Muscle of arm (tissue), 12 donors: ENCODE data around the gene SECTM1. TPM values are rescaled to one million over a fixed set of nuclear protein-coding genes. Genes with fewer than 3 reads are reported as not detected.
"Not testable (repeated sequence)": the region's sequence is repeated elsewhere in the genome, so short reads cannot be mapped to it uniquely, and the experiment has no call there.

Experiments used
- DNase-seq: peaks from one replicate; pipeline ENCODE4 v3.0.0-alpha.2; 2013
- polyA plus RNA-seq, 12 donors: library from polyadenylated mRNA; unstranded; fragments of 120-200 nt; gene quantifications; one replicate each; pipeline ENCODE4 v1.2.1, GENCODE V29; 2013; ENCODE audit not compliant: insufficient read length in 12 of 12

The SECTM1 gene
- polyA plus RNA-seq, 12 donors, result 1.7 to 15.8 (median 3.1) TPM; not detected in 2

DNA sequence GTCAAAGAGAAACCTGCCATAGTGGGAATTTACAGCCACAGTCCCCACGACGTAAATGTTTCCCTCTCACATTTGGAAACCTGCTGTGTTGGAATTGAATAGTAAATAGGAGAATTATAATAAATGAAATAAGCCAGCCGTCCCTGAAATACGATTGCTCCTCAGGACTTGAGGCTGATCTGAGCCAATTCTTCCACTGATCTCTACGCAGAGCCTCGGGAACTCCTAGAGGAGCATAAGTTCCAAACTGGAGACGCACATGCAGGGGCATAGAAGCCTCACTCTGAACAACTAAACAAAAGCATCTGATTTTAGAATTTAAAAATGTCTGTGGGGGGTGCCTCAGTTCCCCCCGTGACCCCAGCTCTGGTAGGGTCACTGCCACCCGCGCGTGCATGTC, 15.3 kb upstream of the SECTM1 start:
- DNase-seq, result no peak

DNA sequence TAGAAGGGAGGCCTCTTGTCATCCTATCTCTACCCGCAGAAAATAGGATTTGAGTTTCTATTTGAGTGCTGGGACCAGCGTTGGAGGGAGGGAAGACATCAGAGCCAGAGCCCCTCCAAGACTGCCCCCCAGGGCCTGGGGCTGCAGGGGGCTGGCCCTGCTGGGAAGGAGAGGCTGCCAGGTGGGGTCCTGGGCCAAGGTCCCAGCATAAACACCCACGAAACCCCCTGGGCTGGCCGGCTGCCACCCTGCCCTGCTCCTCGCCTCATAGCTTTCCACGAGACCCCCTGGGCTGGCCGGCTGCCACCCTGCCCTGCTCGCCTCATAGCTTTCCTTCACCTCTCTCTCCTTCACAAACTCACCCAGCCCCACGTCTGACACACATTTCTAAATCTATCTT, 14.9 kb upstream of the SECTM1 start:
- no peak for DNase-seq

DNA sequence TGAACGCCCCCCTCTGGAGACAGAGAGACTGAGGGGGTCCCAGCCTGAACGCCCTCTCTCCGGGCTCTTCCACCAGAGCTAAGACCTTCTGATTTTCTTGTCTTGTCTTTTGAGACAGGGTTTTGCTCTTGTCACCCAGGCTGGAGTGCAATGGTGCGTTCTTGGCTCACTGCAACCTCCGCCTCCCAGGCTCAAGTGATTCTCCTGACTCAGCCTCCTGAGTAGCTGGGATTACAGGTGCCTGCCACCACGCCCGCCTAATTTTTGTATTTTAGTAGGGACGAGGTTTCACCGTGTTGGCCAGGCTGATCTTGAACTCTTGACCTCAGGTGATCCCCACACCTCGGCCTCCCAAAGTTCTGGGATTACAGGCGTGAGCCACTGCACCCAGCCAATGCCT, 14.4 kb upstream of the SECTM1 start:
- not testable (repeated sequence) for DNase-seq

DNA sequence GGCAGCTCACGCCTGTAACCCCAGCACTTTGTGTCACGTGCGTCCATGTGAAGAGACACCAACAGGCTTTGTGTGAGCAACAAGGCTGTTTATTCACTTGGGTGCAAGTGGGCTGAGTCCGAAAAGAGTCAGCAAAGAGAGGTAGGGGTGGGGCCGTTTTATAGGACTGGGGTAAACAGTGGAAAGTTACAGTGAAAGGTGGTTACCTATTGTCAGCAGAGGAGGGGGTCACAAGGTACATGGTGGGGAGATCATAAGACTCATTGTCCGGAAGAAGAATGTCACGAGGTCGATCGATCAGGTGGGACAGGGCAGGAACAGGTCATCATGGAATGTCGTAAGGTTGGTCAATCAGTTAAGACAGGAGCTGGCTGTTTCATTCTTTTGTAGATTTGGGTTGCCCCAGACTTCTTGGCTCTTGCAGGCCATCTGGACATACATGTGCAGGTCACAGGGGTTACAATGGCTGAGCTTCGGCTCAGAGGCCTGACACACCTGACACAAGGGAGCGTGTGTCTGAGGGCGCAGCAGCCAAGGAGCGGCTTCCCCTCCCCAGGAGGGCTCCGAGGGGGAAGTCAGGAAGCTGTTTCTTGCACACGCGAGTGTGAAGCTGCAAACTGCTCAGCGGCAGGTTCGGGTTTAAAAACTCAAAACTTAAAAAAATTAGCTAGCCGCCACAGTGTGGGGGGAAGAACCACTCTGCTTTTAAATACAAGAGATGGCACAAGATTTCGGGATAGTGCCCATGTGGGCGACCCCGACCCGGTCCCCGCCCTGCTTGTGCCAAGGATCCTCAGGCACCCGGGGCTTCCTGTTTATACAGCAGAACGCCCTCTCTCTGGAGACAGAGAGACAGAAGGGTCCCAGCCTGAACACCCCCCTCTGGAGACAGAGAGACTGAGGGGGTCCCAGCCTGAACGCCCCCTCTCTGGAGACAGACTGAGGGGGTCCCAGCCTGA, 13.1 kb upstream of the SECTM1 start:
- no peak for DNase-seq

DNA sequence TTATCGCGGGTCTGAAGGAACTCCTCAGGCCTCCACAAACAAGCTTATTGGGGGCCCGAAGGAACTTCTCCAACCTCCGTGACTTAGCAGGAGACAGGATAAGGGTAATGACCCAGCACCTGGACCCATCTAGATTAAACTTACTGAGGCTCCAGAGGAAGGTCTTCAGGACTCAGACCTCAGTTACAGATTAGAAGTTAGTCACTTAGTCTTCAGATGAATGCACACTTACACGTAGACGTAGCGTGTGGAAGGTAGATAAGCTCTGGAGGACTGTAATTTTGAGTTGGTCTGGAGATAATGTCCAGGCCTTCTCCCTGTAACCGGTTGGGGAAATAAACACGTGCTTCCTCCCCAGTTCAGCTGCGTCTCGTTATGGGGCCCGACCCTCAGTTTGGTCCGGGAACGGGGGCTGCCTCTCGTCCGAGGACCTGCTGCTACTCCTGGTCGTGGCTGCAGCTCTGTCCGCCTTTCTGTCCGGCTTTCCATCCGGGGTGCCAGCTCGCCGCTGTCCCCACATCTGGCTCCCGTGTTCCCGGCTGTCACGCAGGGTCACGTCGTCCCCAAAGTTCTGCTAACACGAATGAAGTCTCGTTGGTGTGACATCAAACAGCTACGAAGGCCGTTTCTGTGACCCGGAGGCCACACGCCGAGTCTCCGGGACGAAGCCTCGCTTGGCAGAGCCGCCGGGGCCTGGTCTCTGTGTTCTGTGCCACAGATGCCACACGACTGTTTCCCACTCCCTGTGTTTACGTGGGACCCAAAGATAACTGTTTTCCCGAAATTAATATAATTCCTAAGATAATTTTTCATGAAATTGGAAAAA, 11.8 kb upstream of the SECTM1 start:
- DNase-seq, result no peak

DNA sequence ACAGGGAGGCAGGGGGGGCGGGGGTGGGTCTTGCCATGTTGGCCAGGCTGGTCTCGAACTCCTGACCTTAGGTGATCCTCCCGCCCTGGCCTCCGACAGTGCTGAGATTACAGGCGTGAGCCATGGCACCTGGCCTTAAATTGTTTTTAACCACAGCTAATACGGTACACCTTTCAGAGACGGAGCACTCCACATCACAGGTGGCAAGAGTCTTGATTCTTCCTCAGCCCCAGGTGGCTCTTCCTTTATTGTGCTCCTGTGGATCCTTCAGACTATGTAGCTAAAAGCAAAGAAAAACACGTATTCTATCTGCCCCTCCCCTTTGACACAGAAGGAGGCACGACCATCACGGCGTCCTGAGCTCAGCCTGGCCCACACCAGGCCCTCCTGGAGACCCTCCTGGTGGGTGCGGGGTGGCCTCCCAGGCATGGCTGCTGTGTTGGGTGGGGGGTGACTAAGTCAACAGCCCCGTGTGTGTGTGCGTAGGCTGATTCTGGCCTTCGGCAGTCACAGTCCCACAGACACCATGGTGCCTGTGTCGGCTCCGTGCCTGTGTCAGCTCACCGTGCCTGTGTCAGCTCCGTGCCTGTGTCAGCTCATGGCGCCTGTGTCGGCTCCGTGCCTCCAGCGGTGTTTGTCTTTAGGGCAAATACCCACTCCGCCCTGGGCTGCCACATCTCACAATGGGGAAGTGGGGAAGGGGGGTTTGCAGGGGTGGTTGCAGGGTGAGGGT, 10.8 kb upstream of the SECTM1 start:
- no peak for DNase-seq

DNA sequence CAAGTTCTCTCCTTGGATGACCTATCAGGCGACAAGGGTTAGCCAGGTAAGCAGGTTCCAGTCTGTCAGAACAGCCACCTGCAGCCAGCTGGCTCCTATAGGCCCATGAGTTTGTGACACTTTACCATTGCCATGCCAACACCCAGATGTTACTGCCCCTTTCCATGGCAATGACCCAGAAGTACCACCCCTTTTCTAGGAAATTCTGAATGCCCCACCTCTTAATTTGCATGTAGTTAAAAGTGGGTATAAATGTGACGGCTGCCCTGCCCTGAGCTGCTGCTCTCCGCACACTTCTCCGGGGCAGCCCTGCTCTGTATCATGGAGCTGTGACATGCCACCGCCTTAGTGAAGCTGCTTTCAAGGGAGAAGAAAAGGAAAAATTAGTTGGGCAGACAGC, 10.0 kb upstream of the SECTM1 start:
- DNase-seq, result no peak

DNA sequence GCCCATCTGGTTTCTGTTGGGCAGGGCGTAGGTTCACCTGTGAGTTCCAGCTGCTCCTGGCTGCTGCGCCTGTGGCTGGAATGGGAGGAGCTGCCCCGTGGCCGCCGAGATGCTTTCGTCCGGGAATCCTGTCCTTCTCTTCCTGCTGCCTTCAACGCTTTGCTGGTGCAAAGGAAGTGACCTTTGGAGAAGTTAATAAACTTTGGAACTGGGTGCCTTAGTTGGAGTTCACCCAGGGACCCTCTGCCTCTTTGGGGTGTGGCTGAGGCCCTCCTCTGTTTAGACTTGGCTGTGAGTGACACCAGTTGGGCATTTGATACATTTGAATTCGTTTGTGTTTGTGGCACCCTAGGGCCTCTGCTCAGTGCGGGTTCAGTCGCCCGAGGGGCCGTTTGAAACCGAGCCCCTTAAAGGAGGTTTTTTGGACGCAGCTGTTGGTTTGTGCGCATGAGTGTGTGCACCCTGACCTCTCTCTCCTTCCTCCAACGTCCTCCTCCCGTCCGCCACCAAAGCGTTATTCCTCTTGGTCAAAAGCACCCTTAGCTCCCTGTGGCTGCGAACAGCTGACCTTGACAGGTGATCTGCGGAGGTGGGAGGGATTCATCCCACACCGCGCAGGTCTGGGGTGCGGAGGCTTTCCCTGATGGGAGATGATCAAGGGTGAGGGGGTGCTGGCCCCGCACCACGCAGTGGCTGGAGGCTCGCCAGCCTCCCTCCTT, 9.0 kb upstream of the SECTM1 start:
- DNase-seq, result no peak

DNA sequence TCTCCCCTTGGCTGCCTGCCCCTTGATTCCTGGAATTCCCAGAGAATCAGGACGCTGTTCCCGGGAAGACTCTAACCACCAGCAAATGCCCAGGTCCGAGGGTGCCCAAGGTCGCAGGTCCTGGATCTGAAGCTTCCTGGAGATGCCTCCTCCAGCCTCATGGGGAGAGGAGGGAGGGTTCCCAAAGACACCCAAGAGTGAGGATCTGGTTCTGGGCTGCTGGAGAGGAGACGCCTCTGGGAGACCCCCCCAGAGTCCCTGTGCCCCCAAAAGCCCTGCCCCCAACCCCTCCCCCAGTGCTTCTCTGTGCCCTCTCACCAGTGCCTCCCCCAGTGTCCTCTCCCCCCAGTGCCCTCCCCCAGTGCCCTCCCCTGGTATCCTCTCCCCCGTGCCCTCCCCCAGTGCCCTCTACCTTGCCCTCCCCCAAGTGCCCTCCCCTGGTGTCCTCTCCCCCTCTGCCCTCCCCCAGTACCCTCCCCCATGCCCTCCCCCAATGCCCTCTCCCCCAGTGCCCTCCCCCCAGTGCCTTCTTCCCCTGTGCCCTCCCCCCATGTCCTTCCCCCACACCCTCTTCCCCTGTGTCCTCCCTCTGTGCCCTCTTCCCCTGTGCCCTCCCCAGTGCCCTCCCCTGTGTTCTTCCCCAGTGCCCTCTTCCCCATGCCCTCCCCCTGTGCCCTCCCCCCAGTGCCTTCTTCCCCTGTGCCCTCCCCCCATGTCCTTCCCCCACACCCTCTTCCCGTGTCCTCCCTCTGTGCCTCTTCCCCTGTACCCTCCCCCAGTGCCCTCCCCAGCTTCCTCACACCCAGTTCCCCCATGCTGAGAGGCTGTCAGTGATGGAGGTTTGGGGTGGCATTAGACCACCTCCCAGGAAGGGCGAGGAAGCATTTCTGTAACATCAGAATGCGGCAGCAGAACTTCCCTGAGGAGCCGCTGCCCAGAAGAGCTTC, 6.3 kb upstream of the SECTM1 start:
- DNase-seq, result no peak

DNA sequence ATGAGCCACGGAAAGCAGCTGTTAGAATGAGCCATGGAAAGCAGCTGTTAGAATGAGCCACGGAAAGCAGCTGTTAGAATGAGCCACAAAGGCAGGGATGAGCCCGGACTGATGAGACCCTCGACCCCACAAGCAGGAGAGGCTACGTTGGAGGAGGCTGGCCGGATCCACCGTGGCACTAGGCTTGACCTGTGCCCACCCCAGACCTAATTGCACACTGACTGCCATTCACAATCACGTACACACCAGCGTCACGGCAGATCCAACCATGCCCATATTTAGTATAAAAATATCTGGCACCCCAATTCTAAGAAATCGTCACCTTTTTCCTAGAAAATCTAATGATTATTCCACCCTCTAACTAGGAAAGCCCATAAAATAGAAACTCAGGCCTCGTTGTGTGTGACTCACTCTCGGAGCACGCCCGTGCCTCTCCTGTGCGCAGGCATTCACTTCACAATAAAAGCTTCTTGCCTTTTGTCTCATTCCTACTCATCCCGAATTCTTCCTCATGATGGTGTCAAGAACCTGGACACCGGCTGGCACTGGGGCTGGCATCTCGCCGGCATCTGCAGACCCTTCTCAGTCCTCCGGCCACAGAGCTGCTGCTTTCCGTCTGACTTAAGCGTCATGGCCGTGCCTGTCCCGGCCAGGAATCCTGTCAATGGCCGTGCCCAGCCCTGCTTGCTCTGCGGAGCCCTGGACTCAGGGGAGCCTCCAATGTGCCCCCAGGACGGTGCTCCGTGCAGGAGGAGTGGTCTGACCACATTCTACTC, 5.5 kb upstream of the SECTM1 start:
- no peak for DNase-seq

DNA sequence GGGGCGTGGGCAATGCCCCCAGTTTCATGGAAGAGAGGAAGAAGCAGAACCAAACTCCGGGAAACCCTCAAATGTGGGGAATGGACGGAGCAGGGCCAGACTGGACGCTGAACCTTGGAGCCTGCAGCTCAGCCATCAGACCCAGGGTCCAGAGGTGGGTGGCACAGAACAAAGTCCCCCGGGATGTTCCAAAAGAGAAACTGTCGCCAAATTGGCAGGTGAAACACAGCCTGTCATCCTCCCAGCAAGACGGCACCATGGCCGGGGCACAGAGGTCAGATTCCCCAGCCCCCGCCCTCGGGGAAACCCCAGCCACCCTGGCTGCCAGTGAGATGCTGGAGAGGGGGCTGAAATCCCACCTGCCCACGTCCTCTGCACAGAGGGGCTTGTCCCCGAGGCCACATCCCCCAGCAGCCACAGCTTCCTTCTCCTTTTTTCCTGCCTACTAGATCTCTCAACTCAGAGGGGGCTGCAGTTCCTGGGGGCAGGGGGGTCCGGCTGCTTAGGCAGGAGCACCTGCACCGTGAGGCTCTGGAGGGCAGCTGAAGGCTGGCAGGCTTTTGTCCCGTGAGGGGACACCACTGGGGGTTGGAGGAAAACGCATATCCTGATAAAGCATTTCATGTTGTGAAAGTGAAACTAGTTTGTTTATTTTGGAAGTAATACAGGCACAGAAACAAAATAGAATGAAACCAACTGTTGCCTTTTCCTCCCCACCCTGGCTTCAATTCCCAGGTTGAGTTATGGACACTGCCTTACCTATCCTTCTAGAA, 1.2 kb upstream of the SECTM1 start:
- no peak for DNase-seq

DNA sequence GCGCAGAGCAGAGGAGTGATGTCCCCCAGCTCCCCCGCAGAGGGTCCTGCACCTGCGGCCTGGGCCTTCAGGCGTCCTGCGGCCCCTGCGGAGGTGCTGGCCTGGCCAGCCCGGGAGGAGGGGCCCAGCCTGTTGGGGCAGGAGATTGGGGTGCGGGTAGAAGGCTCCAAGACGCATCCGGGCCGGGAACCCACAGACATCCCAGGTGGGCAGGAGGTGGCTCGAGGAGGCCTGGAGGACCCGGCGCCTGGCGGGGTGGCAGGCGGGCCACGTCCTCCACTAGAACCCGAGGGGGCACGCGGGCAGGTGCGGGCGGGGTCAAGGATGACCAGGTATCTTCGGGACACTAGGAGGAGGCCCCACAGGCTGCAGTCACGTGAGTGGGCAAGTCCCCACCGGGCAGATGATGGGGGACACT, 647 bp upstream of the SECTM1 start:
- no peak for DNase-seq

DNA sequence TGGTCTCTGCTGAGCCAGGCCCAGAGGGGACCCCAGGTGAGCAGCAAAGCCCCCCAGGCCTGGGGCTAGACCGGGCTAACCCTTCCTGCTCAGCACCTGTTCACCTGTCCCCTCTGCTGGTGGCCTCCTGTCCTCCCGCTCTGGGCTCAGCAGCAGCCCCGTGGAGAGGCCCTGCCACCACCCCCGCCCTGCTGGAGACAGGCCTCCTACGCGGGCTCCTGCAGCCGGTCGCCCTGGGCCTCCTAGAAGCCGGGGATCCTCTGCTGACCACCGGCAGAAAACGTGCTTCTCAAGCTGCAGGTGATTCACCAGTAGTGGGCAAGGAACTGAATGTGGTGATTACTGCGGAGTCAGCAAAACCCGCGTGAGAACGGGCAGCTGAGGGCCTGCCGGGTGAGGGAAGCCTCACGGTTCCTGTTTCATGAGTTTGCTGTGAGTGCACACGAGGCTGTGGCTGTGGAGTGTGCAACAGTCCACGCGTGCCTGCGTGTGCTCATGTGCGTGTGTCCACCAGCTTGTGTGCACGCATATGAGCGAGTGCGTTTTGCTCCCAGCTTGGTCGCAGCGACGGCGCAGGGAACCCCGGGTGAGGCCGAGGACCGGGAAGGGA, 792 bp downstream of the SECTM1 start:
- DNase-seq, result no peak

DNA sequence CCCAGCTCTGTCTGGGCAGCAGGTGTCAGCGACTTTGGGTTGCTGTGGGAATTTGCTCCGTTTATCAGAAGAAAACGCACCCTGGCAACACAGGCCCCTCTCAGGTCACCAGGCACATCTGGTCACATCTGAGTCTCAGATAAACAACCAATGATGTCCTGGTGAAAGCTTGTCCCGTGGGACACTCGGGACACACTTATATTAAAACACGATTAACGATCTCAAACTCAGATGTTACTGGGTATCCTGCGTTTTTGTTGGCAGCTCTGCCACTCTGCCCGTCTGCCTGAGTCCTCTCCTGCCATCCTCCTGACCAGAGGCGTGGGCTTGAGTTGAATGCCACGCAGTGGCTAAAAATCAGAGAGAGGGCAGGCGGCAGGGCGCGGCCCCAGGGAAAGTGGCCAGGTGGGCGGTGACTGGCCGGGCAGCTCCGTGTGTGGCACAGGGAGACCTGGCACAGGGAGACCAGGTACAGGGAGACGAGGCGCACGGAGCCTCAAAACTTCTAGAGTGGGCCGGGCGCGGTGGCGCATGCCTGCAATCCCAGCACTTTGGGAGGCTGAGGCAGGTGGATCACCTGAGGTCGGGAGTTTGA, 2.1 kb downstream of the SECTM1 start:
- no peak for DNase-seq

DNA sequence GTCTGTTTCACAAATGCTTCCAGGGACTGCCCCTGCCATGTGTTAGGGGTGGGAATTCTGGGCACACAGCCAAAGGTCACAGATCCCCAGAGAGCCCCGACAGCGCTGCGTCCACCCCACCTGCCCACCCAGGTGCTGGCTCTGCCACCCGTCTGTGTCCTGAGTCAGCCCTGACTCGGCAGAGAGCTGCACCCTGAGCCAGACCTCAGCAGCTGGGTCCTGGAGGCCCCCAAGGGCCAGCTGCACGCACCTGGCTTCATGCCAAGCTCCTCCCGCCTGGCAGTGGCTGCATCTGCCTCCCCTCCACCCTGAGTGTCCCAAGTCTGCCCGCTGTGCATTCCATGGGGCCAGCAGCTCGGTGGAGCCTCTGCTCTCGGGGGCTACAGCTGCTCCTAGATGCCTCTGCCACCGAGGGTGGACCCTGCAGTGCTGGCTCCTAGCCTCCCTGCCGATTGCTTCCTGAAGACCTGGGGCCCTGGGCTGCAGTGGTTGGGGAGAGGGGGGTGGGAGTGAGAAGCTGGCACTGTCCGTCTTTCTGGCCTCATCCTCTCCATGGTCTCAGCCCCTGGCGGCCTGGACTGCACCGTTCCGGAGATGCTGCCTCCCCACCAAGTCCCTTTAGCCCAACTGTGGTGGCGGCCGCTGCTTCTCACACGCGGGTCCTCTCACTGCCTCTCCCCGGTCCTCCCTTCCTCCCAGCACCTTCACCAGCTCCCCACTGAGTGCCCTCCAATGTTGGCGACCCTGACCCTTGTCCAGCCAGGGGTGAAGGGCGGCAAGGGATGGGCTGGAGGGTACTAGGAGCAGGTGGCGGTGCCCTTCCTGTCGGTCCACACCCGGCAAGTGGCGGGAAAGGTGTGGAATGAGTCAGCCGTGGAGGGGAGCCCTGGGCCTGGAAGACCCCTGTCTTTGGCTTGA, 3.0 kb downstream of the SECTM1 start:
- DNase-seq, result peak; percentile 69

DNA sequence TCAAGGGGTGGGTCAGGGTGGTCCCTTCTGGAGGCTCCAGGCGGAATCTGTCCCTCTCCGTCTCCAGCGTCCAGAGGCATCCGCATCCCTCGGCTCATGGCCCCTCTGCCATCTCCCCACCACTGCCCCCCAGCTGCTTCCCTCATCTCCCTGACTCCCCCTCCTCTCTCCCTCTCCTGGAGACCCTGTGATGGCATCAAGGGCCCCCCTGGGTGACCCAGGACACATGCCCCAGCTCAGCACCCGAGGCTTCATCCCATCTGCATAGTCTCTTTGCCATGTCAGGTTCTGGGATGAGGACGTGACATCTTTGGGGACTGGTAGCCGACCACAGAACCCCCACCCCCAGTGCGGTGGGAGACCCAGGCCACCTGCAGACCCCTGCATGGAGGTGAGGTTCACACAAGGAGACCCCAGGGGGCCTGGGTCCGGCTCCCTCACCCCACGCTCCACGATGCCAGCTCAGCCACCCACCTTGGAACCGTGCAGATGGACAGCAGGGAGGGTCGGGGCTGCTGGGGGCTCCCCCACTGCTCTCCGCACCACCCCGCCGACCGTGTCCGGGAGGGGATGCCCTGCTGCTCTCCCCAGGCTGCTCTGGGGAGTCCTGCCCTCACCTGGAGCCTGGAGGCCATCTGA, 3.8 kb downstream of the SECTM1 start:
- DNase-seq, result no peak
